Stimulated activated CD4-positive, alpha-beta T cell treated with anti-CD3 and anti-CD28 coated beads, Interleukin-4, amount 100 ng/mL, for 4 hours (primary cell): ENCODE results near the gene ANG.
"Not testable (repeated sequence)": the region's sequence is repeated elsewhere in the genome, so short reads cannot be mapped to it uniquely, and the experiment has no call there.

Experiments used
- DNase-seq, 2 experiments: peaks; one replicate each; pipeline ENCODE4 v3.0.0-alpha.2; 2020

Gene ANG

GRCh38 chr14:20688167-20688839 is at the start of gene ANG:
Gene ANG, plus strand, starts transcription at chr14:20688764. Its CDS starts 4,801 bp downstream, at chr14:20693565.
- no peak for DNase-seq

GRCh38 chr14:20641591-20641990 is 47.0 kb upstream of the ANG start, which contains the start of gene OR6S1:
Gene OR6S1, minus strand, starts transcription at chr14:20641691. Its CDS starts 0 bp downstream, at chr14:20641691.
- no peak for DNase-seq

GRCh38 chr14:20642182-20642581 is 46.4 kb upstream of the ANG start:
- DNase-seq = no peak

GRCh38 chr14:20642755-20643154 is 45.8 kb upstream of the ANG start:
- not testable (repeated sequence) for DNase-seq

- no peak for DNase-seq
Measured at GRCh38 chr14:20644520-20644919, 44.0 kb upstream of the ANG start.

- DNase-seq = no peak
Measured at GRCh38 chr14:20645481-20645880, 43.1 kb upstream of the ANG start.

- DNase-seq = peak; percentile 8 to 53
Measured at GRCh38 chr14:20652996-20653975, 35.3 kb upstream of the ANG start.

GRCh38 chr14:20655851-20656250 is 32.7 kb upstream of the ANG start:
- DNase-seq = no peak

- DNase-seq = no peak
Measured at GRCh38 chr14:20656274-20656673, 32.3 kb upstream of the ANG start.

GRCh38 chr14:20657216-20658211 is 31.1 kb upstream of the ANG start:
- peak in 1 of 2 experiments; percentile 25 for DNase-seq

- no peak for DNase-seq
Measured at GRCh38 chr14:20658246-20658645, 30.3 kb upstream of the ANG start.

- DNase-seq = no peak
Measured at GRCh38 chr14:20659336-20659735, 29.2 kb upstream of the ANG start.

- no peak for DNase-seq
Measured at GRCh38 chr14:20659813-20660395, 28.7 kb upstream of the ANG start.

- DNase-seq = no peak
Measured at GRCh38 chr14:20661197-20661596, 27.4 kb upstream of the ANG start.

- DNase-seq = peak; percentile 69 to 71
Measured at GRCh38 chr14:20662968-20663732, 25.4 kb upstream of the ANG start.

- DNase-seq = not testable (repeated sequence)
Measured at GRCh38 chr14:20666400-20666961, 22.1 kb upstream of the ANG start.

GRCh38 chr14:20667957-20668356 is 20.6 kb upstream of the ANG start:
- no peak for DNase-seq

- no peak for DNase-seq
Measured at GRCh38 chr14:20668969-20669368, 19.6 kb upstream of the ANG start.

GRCh38 chr14:20671597-20672283 is 16.8 kb upstream of the ANG start:
- no peak for DNase-seq

GRCh38 chr14:20675669-20676068 is 12.9 kb upstream of the ANG start:
- no peak for DNase-seq
